NCI-H524 treated with DMSO at 0.1 percent for 48 hours (cell line): Measurements from ENCODE around the gene BIRC2.
"Not testable (repeated sequence)": the region's sequence is repeated elsewhere in the genome, so short reads cannot be mapped to it uniquely, and the experiment has no call there.

ENCODE experiments used
- DNase-seq: peaks from one replicate; lab custom pipeline; 2025; lab: John Stamatoyannopoulos, UW

Gene BIRC2

GRCh38 chr11:102323542-102324251, 23.3 kb upstream of the BIRC2 start:
- DNase-seq, result no peak

- no peak for DNase-seq
Measured at GRCh38 chr11:102325088-102325487, 21.9 kb upstream of the BIRC2 start.

DNA sequence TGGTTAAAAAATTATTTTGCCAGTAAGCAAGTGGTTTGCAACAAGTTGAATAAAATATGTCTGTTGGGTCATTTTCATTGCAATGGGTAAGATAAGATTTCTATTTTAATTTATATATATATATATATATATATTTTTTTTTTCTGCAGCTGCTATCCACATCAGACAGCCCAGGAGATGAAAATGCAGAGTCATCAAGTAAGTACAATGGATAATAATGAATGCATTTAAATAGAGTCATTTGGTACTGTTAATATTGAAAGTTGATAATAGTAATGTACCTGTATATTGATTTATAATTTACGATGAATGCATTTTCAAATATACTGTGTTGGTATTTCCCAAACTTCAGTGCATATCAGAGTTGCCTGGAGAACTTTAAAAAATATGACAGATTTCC, 18.3 kb upstream of the BIRC2 start:
- DNase-seq, result no peak

- DNase-seq, result no peak
Measured at GRCh38 chr11:102330231-102330630, 16.8 kb upstream of the BIRC2 start.

DNA sequence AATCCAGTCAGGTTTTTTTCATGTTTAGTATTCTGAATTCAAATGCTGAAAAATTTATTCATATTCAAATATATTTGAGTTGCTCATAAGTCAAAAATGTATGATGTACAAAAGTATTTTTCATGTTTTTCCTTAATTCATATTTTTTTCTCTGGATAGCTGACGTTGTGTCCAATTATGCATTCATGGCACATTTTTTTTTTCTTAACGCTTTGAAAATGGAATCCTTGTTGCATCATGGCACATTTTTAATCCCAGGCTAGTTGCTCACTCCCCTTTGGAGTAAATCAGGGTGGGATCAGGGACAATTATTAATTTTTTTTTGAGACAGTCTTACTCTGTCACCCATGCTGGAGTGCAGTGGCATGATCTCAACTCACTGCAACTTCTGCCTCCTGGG, 15.7 kb upstream of the BIRC2 start:
- DNase-seq, result no peak

DNA sequence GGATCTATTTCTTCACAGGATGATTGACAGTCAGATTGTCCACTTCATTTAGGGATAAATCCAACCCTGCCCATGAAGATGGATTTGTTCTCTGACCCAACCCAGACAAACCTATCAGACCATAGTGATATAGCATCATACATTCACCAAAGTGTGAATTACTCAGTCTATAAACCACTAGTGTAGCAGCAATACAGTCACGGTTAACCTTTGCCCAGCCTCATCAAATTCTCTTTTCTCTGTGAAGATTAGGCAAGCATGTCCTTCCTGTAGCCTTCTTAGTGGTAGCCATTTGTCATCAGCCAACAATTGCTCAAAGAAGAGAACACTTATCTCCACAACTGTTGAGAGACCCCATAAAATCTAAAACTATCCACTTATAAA, 14.4 kb upstream of the BIRC2 start:
- no peak for DNase-seq

DNA sequence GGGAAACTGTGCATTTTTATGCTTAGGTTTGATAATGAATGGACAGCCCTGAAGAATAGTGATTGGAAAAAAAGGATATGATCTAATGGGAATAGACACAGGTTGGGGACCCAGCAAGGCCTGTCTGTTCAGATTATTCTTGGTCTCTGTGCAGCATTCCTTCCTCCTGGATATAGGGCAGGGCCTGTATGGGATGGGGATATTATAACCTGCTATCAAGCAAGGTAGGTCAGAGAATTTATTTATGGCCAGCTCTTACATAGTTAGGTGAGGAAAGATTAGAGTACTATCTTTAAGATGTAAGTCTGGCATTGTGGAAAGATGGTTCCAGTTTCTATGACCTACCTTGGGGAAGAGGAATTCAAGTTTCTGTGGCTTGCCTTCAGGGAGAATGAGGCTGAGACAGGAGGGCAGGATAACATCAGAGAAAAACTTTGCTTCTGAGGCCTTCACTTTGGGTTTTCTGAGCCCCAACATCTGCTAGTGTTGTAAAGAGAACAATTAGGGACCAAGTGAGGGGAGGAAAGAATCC, 8.5 kb upstream of the BIRC2 start:
- no peak for DNase-seq

DNA sequence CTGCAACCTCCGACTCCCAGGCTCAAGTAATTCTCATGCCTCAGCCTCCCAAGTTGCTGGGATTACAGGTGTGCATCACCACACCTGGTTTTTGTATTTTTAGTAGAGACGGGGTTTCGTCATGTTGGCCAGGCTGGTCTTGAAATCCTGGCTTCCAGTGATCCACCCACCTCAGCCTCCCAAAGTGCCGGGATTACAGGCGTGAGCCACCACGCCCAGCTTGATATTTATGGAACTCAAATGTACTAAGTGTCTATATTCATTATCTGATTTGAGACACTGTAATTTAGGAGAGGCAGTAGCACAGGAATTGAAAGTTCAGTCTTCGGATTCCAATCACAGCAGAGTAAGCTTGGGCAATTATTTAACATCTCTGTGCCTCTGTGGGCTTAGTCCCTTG, 5.7 kb upstream of the BIRC2 start:
- not testable (repeated sequence) for DNase-seq

- DNase-seq, result no peak
Measured at GRCh38 chr11:102341844-102342318, 5.1 kb upstream of the BIRC2 start.

GRCh38 chr11:102343809-102344208, 3.2 kb upstream of the BIRC2 start:
- no peak for DNase-seq

- DNase-seq, result no peak
Measured at GRCh38 chr11:102345904-102346303, 1.1 kb upstream of the BIRC2 start.

- no peak for DNase-seq
Measured at GRCh38 chr11:102346456-102346747, 612 bp upstream of the BIRC2 start.

DNA sequence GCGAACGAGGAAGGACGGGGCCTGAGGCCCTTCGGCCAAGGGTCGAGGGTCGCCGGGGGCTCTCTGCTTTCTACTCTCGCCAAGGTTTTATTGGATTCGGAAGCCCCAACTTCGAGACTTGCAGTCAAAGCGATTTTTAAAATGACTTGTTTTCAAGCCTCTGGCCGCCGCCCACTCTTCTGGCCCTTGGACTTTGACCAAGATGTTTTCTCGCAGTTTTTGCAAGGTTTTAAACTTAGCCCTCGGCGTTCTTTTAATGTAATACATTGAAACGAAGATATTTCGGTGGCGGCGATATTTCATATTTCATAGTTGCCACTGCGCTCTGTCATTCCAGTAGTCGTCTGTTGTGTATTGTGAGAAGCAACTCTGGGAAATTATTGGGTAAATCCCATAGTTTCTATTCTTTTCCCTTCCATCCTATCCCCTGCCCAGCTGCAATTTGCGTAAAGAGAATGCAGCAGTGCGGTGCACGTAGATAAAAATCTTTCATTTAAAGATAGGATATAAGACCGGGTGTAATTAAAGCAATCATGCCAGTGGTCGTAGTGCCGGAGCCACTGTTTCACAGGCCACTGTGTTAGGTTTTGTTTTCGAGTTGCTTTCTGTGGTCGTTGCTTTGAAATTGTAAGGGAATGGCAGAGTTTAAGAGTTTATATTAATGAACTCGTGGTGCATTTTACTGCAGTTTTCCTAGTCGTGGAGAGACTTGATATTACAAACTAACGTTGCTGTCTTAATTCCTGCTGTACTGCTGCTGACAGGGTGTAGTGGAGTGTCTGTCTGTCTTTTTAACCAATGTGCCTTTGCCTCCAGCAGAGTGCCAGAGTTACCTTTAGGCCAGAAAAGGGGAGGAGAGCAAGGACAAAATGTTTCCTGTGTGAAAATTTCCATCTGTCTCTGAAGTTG, 702 bp downstream of the BIRC2 start:
- no peak for DNase-seq

DNA sequence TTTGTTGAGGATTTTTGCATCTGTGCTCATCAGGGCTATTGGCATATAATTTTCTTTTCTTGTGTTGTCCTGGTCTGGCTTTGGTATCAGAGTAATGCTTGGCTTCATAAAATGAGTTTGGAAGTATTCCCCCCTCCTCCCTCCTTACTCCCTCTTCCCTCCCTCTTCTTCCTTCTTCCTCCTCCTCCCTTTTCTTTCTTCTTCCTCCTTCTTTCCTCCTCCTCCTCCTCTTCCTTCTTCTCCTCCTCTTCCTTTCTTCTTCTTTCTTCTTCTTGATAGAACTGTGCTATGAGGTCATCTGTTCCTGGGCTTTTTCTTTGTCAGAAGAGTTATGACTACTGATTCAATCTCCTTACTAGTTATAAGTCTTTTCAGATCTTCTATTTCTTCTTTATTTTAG, 10.1 kb downstream of the BIRC2 start:
- no peak for DNase-seq

DNA sequence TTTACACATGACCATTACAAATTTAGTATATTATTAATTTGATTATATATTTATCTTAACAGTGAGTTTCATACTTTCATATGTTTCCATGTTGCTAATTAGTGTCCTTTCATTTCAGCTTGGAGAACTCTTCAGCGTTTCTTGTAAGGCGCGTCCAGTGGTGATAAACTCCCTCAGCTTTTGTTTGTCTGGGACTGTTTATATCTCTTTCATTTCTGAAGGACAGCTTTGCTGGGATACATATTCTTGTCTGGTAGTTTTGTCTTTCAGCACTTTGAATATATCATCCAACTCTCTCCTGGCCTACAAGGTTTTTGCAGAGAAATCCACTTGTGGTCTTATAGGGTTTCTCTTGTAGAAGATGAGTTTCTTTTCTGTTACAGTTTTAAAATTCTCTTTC, 12.4 kb downstream of the BIRC2 start:
- DNase-seq, result no peak

DNA sequence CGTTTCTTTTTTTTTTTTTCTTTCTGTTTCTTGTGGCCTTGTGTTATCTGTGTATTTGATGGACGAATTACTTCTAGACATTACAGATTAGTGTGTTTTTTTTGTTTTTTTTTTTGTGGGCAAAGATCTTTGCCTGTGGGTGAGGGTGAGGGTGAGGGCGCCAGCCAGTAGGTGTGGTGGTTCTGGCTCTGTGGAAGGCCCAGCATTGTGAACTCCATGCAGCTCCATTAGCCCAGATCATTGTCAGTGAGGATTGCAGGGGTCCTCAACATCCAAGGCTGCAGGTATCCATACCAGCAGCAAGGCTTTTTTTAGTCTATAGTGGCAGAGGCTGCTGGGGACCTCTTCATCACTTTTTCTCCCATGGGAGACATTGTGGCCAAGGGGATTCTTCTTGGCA, 13.7 kb downstream of the BIRC2 start:
- no peak for DNase-seq

GRCh38 chr11:102361086-102362031, 14.3 kb downstream of the BIRC2 start:
- DNase-seq, result no peak

GRCh38 chr11:102364991-102365390, 18.0 kb downstream of the BIRC2 start:
- DNase-seq, result no peak

DNA sequence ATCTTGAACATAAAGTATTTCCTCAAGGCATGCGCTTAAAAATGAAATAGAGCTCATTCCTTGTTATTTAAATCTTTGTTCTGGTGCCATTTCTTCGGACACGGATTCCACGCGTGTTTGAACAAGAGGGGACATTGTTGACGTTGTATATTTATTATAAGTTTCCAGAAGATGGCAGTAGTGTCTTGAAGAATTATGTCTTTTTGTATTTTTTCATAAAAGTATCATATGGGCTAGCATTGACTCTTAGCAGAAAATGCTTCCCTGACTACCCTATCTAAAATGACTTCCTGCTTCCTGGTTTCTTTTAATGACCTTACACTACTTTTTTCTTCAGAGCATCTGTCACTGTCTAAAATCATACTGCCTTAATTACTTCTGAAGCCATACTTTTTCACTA, 20.4 kb downstream of the BIRC2 start:
- no peak for DNase-seq

- no peak for DNase-seq
Measured at GRCh38 chr11:102368472-102368871, 21.5 kb downstream of the BIRC2 start.

- not testable (repeated sequence) for DNase-seq
Measured at GRCh38 chr11:102374633-102375424, 27.8 kb downstream of the BIRC2 start.
